Endodermal cell (in vitro differentiated cells): Measurements from ENCODE around the gene MLST8. TPM values are rescaled to one million over a fixed set of nuclear protein-coding genes. Genes with fewer than 3 reads are reported as not detected.

Experiments used
- DNase-seq: peaks from one replicate; pipeline ENCODE4 v3.0.0-alpha.2; 2017
- H3K27ac ChIP-seq: 2 replicates; pipeline ENCODE4 v1.5.1; 2013; ENCODE audit warnings: mild to moderate bottlenecking, low read depth, low read length, moderate library complexity
- H3K27me3 ChIP-seq: 2 replicates; pipeline ENCODE4 v1.6.1; 2013; ENCODE audit warnings: mild to moderate bottlenecking, low read length, moderate library complexity; ENCODE audit not compliant: insufficient read depth, control insufficient read depth, poor library complexity, severe bottlenecking
- H3K36me3 ChIP-seq: 2 replicates; pipeline ENCODE4 v1.7.0; 2013; ENCODE audit warnings: mild to moderate bottlenecking, low read length, moderate library complexity; ENCODE audit not compliant: control insufficient read depth, insufficient read depth
- H3K4me1 ChIP-seq: one replicate; pipeline ENCODE4 v1.7.0; 2013; ENCODE audit warnings: low read length; ENCODE audit not compliant: control insufficient read depth, insufficient read depth
- H3K4me3 ChIP-seq: 2 replicates; pipeline ENCODE4 v1.5.1; 2013; ENCODE audit warnings: mild to moderate bottlenecking, low read length, moderate library complexity
- H3K9ac ChIP-seq: 2 replicates; pipeline ENCODE4 v1.6.1; 2013; ENCODE audit warnings: mild to moderate bottlenecking, low read length, moderate library complexity; ENCODE audit not compliant: poor library complexity, severe bottlenecking; ENCODE audit errors: extremely low read depth
- H3K9me3 ChIP-seq: 2 replicates; pipeline ENCODE4 v1.6.1; 2013; ENCODE audit warnings: mild to moderate bottlenecking, low read length, moderate library complexity; ENCODE audit not compliant: control insufficient read depth
- H3K27ac Mint-ChIP-seq: 2 replicates; pipeline ENCODE4 v1.8.0; 2020; ENCODE audit warnings: mixed read lengths
- H3K27me3 Mint-ChIP-seq: 2 replicates; pipeline ENCODE4 v1.8.0; 2021; ENCODE audit warnings: mild to moderate bottlenecking, mixed read lengths; ENCODE audit not compliant: insufficient read depth
- H3K36me3 Mint-ChIP-seq: 2 replicates; pipeline ENCODE4 v1.8.0; 2020; ENCODE audit warnings: low read depth, mixed read lengths
- H3K4me1 Mint-ChIP-seq: 2 replicates; pipeline ENCODE4 v1.8.0; 2020; ENCODE audit warnings: mixed read lengths
- H3K4me3 Mint-ChIP-seq: 2 replicates; pipeline ENCODE4 v1.8.0; 2020; ENCODE audit warnings: mild to moderate bottlenecking, moderate library complexity, mixed read lengths
- H3K9me3 Mint-ChIP-seq: 2 replicates; pipeline ENCODE4 v1.8.0; 2020; ENCODE audit warnings: mild to moderate bottlenecking, mixed read lengths
- CTCF ChIP-seq: fragments of 200-600 bp; sonication (generic); conservative IDR thresholded peaks from 2 replicates; pipeline ENCODE4 v1.5.0; 2021; ENCODE audit warnings: antibody characterized with exemption, mild to moderate bottlenecking
- WGBS, 2 experiments: methylation state at CpG; one replicate each; pipeline versions ENCODE4 v1.1.5 to v1.1.7; 2013; ENCODE audit warnings: missing lambda C conversion rate in 2 of 2, mixed read lengths in 1 of 2; ENCODE audit not compliant: insufficient coverage in 1 of 2, insufficient read length in 1 of 2; 5-methylcytosine and 5-hydroxymethylcytosine counted together
- total RNA-seq, 2 donors: library from RNA; stranded (reverse); fragmentation: NEBNext Ultra II Directional in 1 of 2; extraction: Animal tissue kit (Norgen Biotek cat#: 25700) in 1 of 2; gene quantifications; 2 replicates in 1 of 2; 3 replicates in 1 of 2; pipeline ENCODE4 v1.2.1, GENCODE V29; 2021

The MLST8 gene
- total RNA-seq, 2 donors from 2014 or later, result 60.3 to 70.8 TPM

DNA sequence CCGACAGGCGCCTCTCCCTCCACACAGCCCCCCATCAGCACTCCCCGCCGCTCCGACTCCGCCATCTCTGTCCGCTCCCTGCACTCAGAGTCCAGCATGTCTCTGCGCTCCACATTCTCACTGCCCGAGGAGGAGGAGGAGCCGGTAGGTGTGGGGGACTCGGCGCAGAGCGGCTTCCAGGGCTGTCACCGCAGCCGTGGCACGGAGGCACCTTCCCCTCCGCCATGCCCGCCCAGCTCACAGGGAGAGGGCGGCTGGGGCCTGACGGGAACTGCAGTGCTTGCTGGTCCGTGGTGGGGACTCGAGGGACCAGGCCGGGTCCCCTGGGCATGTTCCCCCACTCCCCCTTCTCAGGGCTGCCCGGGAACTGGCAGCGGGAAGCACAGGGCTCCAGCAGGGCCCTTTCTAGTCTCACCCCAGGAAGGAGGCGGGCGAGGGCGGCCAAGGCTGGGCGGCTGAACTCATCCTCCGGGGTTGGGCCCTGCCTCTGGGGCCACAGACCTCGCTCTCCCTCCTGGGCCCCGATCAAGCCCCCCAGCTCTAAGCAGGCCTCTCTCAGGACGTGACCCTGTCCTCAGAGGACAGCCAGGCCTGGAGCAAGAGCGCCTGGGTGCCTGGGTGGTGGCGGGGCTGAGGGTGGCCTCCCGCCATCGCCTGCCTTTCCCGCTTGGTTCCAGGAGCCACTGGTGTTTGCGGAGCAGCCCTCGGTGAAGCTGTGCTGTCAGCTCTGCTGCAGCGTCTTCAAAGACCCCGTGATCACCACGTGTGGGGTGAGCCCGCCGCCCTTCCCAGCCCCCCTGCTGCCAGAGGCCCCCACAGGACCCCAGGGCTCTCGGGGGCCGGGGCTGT lies 34.4 kb upstream of the MLST8 start:
- Histone ChIP-seq H3K4me1 (no peaks in the 10 kb centered on the region), H3K36me3 (peaks cover 19% of the 10 kb centered on the region), H3K9me3 (no peaks in the 10 kb centered on the region), H3K9ac (no peak overlapping the region), H3K27ac (no peak overlapping the region), H3K4me3 (no peak overlapping the region), H3K27me3 (no peaks in the 10 kb centered on the region)
- Mint-ChIP-seq H3K9me3 (no peaks in the 10 kb centered on the region), H3K4me1 (no peaks in the 10 kb centered on the region), H3K36me3 (peaks cover 35% of the 10 kb centered on the region), H3K4me3 (no peak overlapping the region), H3K27me3 (no peaks in the 10 kb centered on the region), H3K27ac (no peak overlapping the region)
- no peak for DNase-seq
- TF ChIP-seq CTCF, result no peak
- WGBS, 2 experiments, result 94 to 95% methylated on average over 16 to 47 of the region's 47 CpGs

DNA sequence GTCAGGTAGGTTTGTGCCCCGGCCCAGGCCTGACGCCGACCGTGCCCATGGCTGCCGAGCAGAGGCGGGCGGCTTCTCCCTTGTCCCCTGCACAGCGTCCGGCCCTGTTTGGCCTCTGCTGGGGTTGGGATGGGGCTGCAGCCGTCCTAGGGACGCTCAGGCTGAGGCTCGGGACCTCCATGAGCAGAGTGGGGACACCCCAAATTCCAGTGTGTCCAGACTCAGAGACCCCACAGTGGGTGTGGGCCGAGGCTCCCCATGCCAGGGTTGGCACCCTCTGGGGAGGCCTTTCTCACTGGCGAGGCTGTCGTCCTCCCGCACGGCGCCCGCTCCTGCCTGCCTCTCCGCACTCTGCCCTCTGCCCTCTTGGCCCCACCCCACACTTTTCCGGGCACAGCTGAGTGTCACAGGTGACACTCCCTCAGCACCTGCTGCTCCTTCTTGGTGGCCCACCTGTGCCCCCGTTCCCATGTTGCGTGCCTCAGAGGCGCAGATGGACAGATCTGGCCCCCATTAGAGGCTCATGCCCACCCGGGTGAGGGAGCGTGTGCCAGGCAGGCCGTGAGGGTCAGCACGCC lies 33.6 kb upstream of the MLST8 start:
- H3K9me3 ChIP-seq, result no peaks in the 10 kb centered on the region
- no peaks in the 10 kb centered on the region for H3K27me3 ChIP-seq
- WGBS, 2 experiments, result 93 to 98% methylated on average over 20 to 28 of the region's 28 CpGs
- H3K36me3 ChIP-seq, result peaks cover 19% of the 10 kb centered on the region
- Mint-ChIP-seq H3K4me1 (no peaks in the 10 kb centered on the region), H3K9me3 (no peaks in the 10 kb centered on the region), H3K36me3 (peaks cover 32% of the 10 kb centered on the region), H3K27ac (no peak overlapping the region), H3K4me3 (no peak overlapping the region), H3K27me3 (no peaks in the 10 kb centered on the region)
- no peak overlapping the region for H3K4me3 ChIP-seq
- DNase-seq, result no peak
- H3K27ac ChIP-seq, result no peak overlapping the region
- H3K4me1 ChIP-seq, result no peaks in the 10 kb centered on the region
- TF ChIP-seq CTCF, result no peak
- H3K9ac ChIP-seq, result no peak overlapping the region

GRCh38 chr16:2172688-2173335 lies 32.4 kb upstream of the MLST8 start:
- no peaks in the 10 kb centered on the region for H3K9me3 ChIP-seq
- peaks cover 19% of the 10 kb centered on the region for H3K36me3 ChIP-seq
- 95 to 100% methylated on average over 18 to 29 of the region's 29 CpGs for WGBS, 2 experiments
- no peaks in the 10 kb centered on the region for H3K27me3 ChIP-seq
- no peak overlapping the region for H3K9ac ChIP-seq
- Mint-ChIP-seq H3K36me3 (peaks cover 36% of the 10 kb centered on the region), H3K27ac (peak overlapping the region; percentile 30), H3K9me3 (no peaks in the 10 kb centered on the region), H3K27me3 (no peaks in the 10 kb centered on the region), H3K4me1 (no peaks in the 10 kb centered on the region), H3K4me3 (no peak overlapping the region)
- no peaks in the 10 kb centered on the region for H3K4me1 ChIP-seq
- H3K4me3 ChIP-seq, result no peak overlapping the region
- TF ChIP-seq CTCF, result no peak
- no peak overlapping the region for H3K27ac ChIP-seq
- no peak for DNase-seq
